Epithelial cell of esophagus (primary cell): ENCODE results near the gene GDAP2.
"Not testable (repeated sequence)": the region's sequence is repeated elsewhere in the genome, so short reads cannot be mapped to it uniquely, and the experiment has no call there.

Experiments
- DNase-seq: peaks from one replicate; pipeline ENCODE4 v3.0.0; 2010; ENCODE audit warnings: low read depth
- H3K4me3 ChIP-seq: 2 replicates; pipeline ENCODE4 v1.5.1; 2011; ENCODE audit warnings: mild to moderate bottlenecking, low read length, control low read depth
- TF ChIP-seq, protein P1 (sequence below): IDR thresholded peaks from 2 replicates; pipeline ENCODE4 v1.5.1; 2011; ENCODE audit warnings: low read depth, mild to moderate bottlenecking, low read length, control low read depth, inconsistent platforms; ENCODE audit not compliant: insufficient read depth; ENCODE audit errors: missing control alignments

Gene GDAP2

DNA sequence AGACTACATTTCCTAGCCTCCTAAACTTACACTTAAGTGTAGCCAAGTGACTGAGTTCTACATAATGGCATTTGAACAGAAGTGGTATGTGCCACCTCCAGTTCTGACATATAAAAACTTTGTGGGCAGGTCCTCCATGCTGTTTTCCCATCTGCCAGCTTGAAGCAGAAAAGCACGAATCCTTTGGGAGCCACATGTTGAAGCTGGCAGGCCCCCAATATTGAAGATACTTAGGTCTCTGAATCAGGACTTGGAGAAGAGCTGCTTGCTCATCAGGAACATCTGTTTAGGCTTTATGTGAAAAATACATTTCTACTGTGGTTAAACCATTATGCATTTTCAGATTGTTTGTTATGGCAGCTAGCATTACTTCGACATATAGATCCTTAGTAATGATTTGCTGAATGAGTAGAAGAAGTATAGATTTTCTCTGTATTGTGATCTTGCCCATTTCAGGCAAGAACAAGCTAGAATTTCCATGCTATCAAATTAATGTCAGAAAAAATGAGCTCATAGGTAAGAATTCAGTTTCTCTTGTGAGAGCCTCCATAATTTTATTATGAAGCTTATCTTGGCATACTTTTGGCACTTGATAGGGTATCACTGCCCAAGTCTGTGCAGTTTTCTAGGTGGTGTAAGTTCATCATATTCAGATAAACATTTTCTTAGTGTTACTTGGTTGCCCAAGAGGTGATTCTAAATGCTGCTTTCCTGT, 68.4 kb downstream of the GDAP2 start:
- TF ChIP-seq, protein P1, sequence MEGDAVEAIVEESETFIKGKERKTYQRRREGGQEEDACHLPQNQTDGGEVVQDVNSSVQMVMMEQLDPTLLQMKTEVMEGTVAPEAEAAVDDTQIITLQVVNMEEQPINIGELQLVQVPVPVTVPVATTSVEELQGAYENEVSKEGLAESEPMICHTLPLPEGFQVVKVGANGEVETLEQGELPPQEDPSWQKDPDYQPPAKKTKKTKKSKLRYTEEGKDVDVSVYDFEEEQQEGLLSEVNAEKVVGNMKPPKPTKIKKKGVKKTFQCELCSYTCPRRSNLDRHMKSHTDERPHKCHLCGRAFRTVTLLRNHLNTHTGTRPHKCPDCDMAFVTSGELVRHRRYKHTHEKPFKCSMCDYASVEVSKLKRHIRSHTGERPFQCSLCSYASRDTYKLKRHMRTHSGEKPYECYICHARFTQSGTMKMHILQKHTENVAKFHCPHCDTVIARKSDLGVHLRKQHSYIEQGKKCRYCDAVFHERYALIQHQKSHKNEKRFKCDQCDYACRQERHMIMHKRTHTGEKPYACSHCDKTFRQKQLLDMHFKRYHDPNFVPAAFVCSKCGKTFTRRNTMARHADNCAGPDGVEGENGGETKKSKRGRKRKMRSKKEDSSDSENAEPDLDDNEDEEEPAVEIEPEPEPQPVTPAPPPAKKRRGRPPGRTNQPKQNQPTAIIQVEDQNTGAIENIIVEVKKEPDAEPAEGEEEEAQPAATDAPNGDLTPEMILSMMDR = no peak
- no peak overlapping the region for H3K4me3 ChIP-seq
- DNase-seq = no peak

DNA sequence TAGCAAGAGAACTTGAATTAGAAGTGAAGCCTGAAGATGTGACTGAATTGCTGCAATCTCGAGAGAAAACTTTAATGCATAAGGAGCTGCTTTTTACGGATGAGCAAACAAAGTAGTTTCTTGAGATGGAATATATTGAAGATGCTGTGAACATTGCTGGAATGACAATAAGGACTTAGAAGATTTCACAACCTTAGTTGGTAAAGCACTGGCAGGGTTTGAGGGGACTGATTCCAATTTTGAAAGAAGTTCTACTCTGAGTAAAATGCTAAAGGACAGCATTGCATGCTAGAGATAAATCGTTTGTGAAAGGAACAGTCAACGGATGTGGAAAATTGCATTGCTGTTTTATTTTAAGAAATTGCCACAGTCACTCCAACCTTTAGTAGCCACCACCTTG, 69.5 kb downstream of the GDAP2 start:
- TF ChIP-seq, protein P1 = no peak
- H3K4me3 ChIP-seq = no peak overlapping the region
- no peak for DNase-seq

DNA sequence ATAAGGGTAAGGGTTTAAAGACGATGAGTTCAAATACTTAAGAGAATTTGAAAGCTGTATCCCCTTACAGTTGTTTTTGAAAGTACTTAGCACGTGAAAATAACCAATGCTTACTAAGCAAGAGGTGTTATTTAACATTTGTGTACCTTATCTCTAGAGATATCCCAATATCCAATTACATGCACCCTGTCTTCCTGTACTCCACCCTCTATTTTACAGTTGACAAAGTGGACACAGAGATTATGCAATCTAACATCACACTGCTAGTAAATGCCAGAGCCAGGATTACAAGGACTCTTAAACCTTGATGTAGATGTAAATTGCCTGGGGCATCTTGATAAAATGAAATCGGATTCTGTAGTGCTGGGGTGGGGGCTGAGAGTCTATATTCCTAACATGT, 72.0 kb downstream of the GDAP2 start:
- DNase-seq = peak; percentile 9
- TF ChIP-seq, protein P1 = no peak
- no peak overlapping the region for H3K4me3 ChIP-seq

DNA sequence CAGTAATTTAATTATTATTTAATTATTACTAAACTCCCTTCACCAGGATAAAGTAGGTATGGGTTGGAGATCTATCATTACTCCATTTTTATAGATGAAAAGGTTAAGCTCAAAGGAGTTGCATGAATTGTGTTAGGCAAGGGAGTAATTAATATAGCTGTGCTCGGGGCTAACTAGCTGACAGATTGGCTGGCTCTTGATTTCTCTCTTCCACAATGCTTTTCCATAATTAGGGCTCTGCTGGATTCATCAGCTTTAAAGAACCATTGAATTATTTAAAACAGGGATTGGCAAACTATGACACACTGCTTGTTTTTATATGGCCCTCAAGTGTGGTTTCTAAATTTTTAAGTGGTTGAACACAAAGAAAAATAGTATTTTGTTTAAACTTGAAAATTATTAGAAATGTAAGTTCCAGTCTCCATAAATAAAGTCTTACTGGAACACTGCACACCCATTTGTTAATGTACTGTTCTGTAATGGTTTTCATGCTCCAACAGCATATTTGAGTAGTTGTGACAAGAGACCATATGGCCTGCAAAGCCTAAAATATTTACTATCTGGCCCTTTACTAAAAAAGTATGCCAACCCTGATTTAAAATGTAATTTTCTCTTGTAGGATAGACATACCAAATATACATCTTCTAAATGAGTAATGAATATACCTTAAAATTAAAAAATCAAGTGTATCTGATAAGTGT, 76.4 kb downstream of the GDAP2 start:
- TF ChIP-seq, protein P1 = no peak
- H3K4me3 ChIP-seq = no peak overlapping the region
- DNase-seq = no peak

DNA sequence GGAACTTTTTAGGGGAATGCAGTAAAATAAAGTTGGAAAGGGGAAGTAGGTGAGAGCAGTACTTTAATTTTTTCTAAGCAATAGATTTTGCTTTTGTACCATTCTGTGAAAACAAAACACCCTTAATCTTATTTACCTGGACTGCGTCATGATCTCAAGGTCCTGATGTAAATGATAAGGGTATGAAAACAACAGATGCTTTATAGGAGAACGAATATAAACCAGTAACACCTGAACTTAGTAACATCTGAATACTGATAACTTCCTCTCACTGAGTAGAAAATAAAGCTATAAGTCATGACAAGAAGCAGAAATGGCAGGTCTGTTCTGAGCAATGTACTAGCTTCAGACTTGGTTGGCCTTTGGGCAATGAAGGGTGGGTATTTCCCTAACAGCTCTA, 77.7 kb downstream of the GDAP2 start:
- TF ChIP-seq, protein P1 = no peak
- H3K4me3 ChIP-seq = no peak overlapping the region
- DNase-seq = no peak

DNA sequence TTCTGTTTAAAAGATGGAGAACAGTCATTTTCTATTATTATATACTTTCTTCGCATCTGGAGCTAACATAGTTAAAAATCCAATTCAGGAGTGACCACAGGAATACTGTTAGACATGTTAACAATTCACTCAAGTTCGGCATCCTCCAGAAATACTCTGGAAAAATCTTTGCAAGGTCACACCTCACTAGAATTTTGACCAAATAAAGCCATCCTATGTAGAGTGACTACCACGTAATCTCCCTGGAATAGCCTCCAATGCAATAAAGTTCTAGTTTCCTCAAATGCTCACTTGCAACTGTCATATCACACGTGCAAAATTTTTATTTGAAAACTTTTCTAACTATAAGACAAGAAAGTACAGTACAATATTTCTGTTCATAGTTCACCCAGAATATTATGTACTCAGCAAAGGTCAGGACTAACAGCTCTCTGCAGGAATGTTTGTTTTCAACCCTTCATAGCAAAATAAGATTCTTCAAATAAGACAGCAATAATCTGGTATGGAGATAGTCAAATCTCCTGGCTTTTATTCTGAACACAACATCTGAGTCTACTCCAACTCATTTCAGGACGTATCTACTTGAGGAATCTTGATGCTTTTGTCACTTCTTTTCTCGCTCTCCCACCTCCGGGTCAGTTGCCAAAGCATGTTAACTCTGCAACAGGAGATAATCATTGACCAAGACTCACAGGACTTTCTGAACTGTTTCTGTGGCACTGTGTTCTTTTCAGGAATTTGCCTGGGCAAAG, 82.6 kb downstream of the GDAP2 start:
- H3K4me3 ChIP-seq = no peak overlapping the region
- TF ChIP-seq, protein P1 = no peak
- DNase-seq = no peak

DNA sequence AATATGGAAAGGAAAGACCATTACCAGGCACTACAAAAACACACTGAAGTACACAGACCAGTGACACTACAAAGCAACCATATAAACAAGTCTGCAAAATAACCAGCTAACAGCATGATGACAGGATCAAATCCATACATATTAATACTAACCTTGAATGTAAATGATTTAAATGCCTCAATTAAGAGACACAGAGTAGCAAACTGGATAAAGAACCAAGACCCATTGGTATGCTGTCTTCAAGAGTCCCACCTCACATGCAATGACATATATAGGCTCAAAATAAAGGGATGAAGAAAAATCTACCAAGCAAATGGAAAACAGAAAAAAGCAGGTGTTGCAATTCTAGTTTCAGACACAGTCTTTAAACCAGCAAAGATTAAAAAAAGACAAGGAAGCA, 84.9 kb downstream of the GDAP2 start:
- not testable (repeated sequence) for H3K4me3 ChIP-seq, DNase-seq
